ENCODE measurements around the gene CLEC20A. TPM values are rescaled to one million over a fixed set of nuclear protein-coding genes. Genes with fewer than 3 reads are reported as not detected.

Gene CLEC20A
- total and polyA plus RNA-seq, 2 of the 8 experiments (the other 6 are each of a cell fraction or from before 2014, with no cell fraction given) = not detected

- no peak overlapping the region for H3K14ac ChIP-seq (ENCODE audit: insufficient read length)
- H2AFZ ChIP-seq (ENCODE audit: low read length) = no peak overlapping the region
- H3K9ac ChIP-seq (replicated peaks in 1 of 4; ENCODE audit: extremely low read depth in 1 of 4, low read depth in 3 of 4, low read length in 3 of 4) = no peak overlapping the region
- H3K4me3 ChIP-seq (ENCODE audit: extremely low read depth in 1 of 4, insufficient read depth in 2 of 4, low read depth in 3 of 4, low read length in 4 of 4) = no peak overlapping the region
- H2BK15ac ChIP-seq (ENCODE audit: low read length) = no peak overlapping the region
- H3K4me1 ChIP-seq (replicated peaks in 1 of 4; ENCODE audit: control insufficient read depth in 3 of 4, insufficient read depth in 4 of 4, low read length in 3 of 4) = peaks cover 0 to 2% (median under 1%) of the 10 kb centered on the region in 4 experiments; a peak in 1 of 7 replicates
- H2BK120ac ChIP-seq (replicated peaks; ENCODE audit: low read depth, low read length) = no peak overlapping the region
- H3K4ac ChIP-seq (replicated peaks; ENCODE audit: insufficient read length, low read depth, low read length) = no peak overlapping the region
- no peak overlapping the region; the same call in 1 of the 2 replicates for H4K8ac ChIP-seq (ENCODE audit: extremely low read depth, insufficient read depth, low read length)
- no peak overlapping the region for H3K4me2 ChIP-seq (ENCODE audit: insufficient read depth in 1 of 2, low read depth in 2 of 2, low read length in 2 of 2)
- no peaks in the 10 kb centered on the region for H3K23me2 ChIP-seq (ENCODE audit: low read depth, low read length)
- H4K20me1 ChIP-seq (replicated peaks in 1 of 2; ENCODE audit: control insufficient read depth in 1 of 2, insufficient read depth in 2 of 2, low read length in 2 of 2) = no peaks in the 10 kb centered on the region
- FAIRE-seq = no peak
- 88% methylated on average over 10 of the region's 10 CpGs; no CpG with 5 or more reads in 1 of the 2 experiments for WGBS, 2 experiments (ENCODE audit: extremely low coverage in 1 of 2, insufficient coverage in 1 of 2, insufficient read length in 1 of 2, insufficient replicate concordance in 2 of 2, low coverage in 1 of 2, low lambda C conversion rate in 2 of 2, missing lambda C conversion rate in 1 of 2)
- H3K27me3 ChIP-seq (replicated peaks in 1 of 4; ENCODE audit: control insufficient read depth in 3 of 4, extremely low read depth in 1 of 4, insufficient read depth in 3 of 4, low read length in 3 of 4) = no peaks in the 10 kb centered on the region
- no peak overlapping the region for H3K18ac ChIP-seq (ENCODE audit: extremely low read depth, low read length)
- H4K91ac ChIP-seq (replicated peaks; ENCODE audit: insufficient read length, low read length) = no peak overlapping the region
- DNase-seq (ENCODE audit: low read depth in 1 of 2, low spot score in 2 of 2) = no peak
- H2BK5ac ChIP-seq (ENCODE audit: low read depth, low read length) = no peak overlapping the region
- TF ChIP-seq CTCF (IDR thresholded peaks at IDR 0.05; ENCODE audit: control extremely low read depth in 1 of 3, insufficient read depth in 1 of 3, low read depth in 1 of 3, low read length in 3 of 3) (no peak), TAF7 (optimal IDR thresholded peaks at IDR 0.05; ENCODE audit: borderline replicate concordance, low read depth, low read length) (no peak), MAFK (IDR thresholded peaks at IDR 0.05; ENCODE audit: low read depth, low read length) (no peak), CBX8 (IDR thresholded peaks at IDR 0.05; ENCODE audit: borderline replicate concordance, low read depth, low read length) (no peak), E2F6 (IDR thresholded peaks at IDR 0.05) (no peak), RXRA (IDR thresholded peaks at IDR 0.05; ENCODE audit: insufficient read depth, low read depth, low read length) (no peak), BRCA1 (IDR thresholded peaks at IDR 0.05; ENCODE audit: low read depth, low read length) (no peak)
- H3K23ac ChIP-seq (ENCODE audit: insufficient read length) = no peak overlapping the region
- H3K27ac ChIP-seq (ENCODE audit: low read depth, low read length) = no peak overlapping the region
- H3K36me3 ChIP-seq (ENCODE audit: control insufficient read depth in 2 of 4, insufficient read depth in 4 of 4, low read length in 3 of 4) = no peaks in the 10 kb centered on the region
- no peak overlapping the region for H2BK20ac ChIP-seq (ENCODE audit: low read length)
- no peaks in the 10 kb centered on the region for H3K9me3 ChIP-seq (ENCODE audit: insufficient read depth in 2 of 2, low read depth in 1 of 2, low read length in 1 of 2)
- CTCF ChIA-PET (ENCODE audit: partially characterized antibody) = interaction anchor here (0.7 to 16.8 kb wide), 15 partner anchors 9 to 476 kb away, joined by 3 to 238 read pairs (median 4); partner anchors contain the start of gene TEX35
- no peak overlapping the region for H2BK12ac ChIP-seq (ENCODE audit: low read depth, low read length)
- H3K79me2 ChIP-seq (ENCODE audit: control insufficient read depth in 1 of 2, insufficient read depth in 2 of 2, low read length in 2 of 2) = no peaks in the 10 kb centered on the region
- POLR2A ChIA-PET (ENCODE audit: partially characterized antibody) = no interaction called here
- no peak overlapping the region for H4K5ac ChIP-seq (ENCODE audit: insufficient read length, low read depth, low read length)
- H2AK5ac ChIP-seq (ENCODE audit: low read depth, low read length) = no peak overlapping the region; the same call in 1 of the 2 replicates
- no peak overlapping the region for H3K56ac ChIP-seq (replicated peaks; ENCODE audit: insufficient read length, low read depth, low read length)
- H3K79me1 ChIP-seq (ENCODE audit: low read depth, low read length) = no peaks in the 10 kb centered on the region
These were observed 31.6 kb upstream of the CLEC20A start for GRCh38 chr1:178528228-178528952.

All from H1 (cell line).